WERI-Rb-1 (cell line): ENCODE measurements around the gene ANKRD6.

Experiments used
- DNase-seq: peaks from one replicate; pipeline ENCODE4 v3.0.0-alpha.2; 2020
- H3K27ac ChIP-seq: fragments of 250-450 bp; sonication (Bioruptor Pico); 2 replicates; pipeline ENCODE4 v1.5.1; 2020; ENCODE audit warnings: mild to moderate bottlenecking, moderate library complexity
- H3K27me3 ChIP-seq: fragments of 250-450 bp; sonication (Bioruptor Pico); 2 replicates; pipeline ENCODE4 v1.5.1; 2021; ENCODE audit warnings: mild to moderate bottlenecking, low read depth, moderate library complexity; ENCODE audit not compliant: insufficient read depth, severe bottlenecking
- H3K36me3 ChIP-seq: fragments of 250-450 bp; sonication (Bioruptor Pico); 2 replicates; pipeline ENCODE4 v1.5.1; 2020; ENCODE audit warnings: mild to moderate bottlenecking, moderate library complexity
- H3K4me3 ChIP-seq: 2 replicates; pipeline ENCODE4 v1.5.1; 2011; ENCODE audit warnings: low read depth, mild to moderate bottlenecking, control low read depth, low read length
- H3K9me3 ChIP-seq: fragments of 250-450 bp; sonication (Bioruptor Pico); 2 replicates; pipeline ENCODE4 v1.5.1; 2021; ENCODE audit warnings: mild to moderate bottlenecking, moderate library complexity; ENCODE audit not compliant: severe bottlenecking
- CTCF ChIP-seq: IDR thresholded peaks from 2 replicates; pipeline ENCODE4 v1.5.1; 2011; ENCODE audit warnings: low read depth, mild to moderate bottlenecking, control low read depth, inconsistent platforms, low read length

Gene ANKRD6

GRCh38 chr6:89642956-89643355 is 210.0 kb downstream of the ANKRD6 start:
- no peaks in the 10 kb centered on the region for H3K27me3 ChIP-seq
- no peak overlapping the region for H3K4me3 ChIP-seq
- no peak for TF ChIP-seq CTCF
- H3K9me3 ChIP-seq = no peaks in the 10 kb centered on the region
- no peak for DNase-seq
- peaks cover 53% of the 10 kb centered on the region for H3K36me3 ChIP-seq
- H3K27ac ChIP-seq = no peak overlapping the region

- Histone ChIP-seq H3K27ac (no peak overlapping the region), H3K27me3 (no peaks in the 10 kb centered on the region), H3K36me3 (peaks cover 54% of the 10 kb centered on the region), H3K9me3 (no peaks in the 10 kb centered on the region), H3K4me3 (no peak overlapping the region)
- TF ChIP-seq CTCF = no peak
- no peak for DNase-seq
Observed at GRCh38 chr6:89643406-89643805, 210.5 kb downstream of the ANKRD6 start.

GRCh38 chr6:89644864-89645263 is 211.9 kb downstream of the ANKRD6 start:
- Histone ChIP-seq H3K27ac (no peak overlapping the region), H3K4me3 (no peak overlapping the region), H3K27me3 (no peaks in the 10 kb centered on the region), H3K36me3 (peaks cover 63% of the 10 kb centered on the region), H3K9me3 (no peaks in the 10 kb centered on the region)
- DNase-seq = no peak
- TF ChIP-seq CTCF = no peak

GRCh38 chr6:89649682-89650081 is 216.7 kb downstream of the ANKRD6 start:
- Histone ChIP-seq H3K36me3 (peaks cover 75% of the 10 kb centered on the region), H3K9me3 (no peaks in the 10 kb centered on the region), H3K27me3 (no peaks in the 10 kb centered on the region), H3K4me3 (no peak overlapping the region), H3K27ac (no peak overlapping the region)
- no peak for TF ChIP-seq CTCF
- no peak for DNase-seq

GRCh38 chr6:89650579-89650978 is 217.6 kb downstream of the ANKRD6 start:
- H3K9me3 ChIP-seq = no peaks in the 10 kb centered on the region
- no peaks in the 10 kb centered on the region for H3K27me3 ChIP-seq
- no peak for TF ChIP-seq CTCF
- no peak overlapping the region for H3K27ac ChIP-seq
- peaks cover 78% of the 10 kb centered on the region for H3K36me3 ChIP-seq
- DNase-seq = no peak
- no peak overlapping the region for H3K4me3 ChIP-seq

GRCh38 chr6:89655122-89655521 is 222.2 kb downstream of the ANKRD6 start:
- Histone ChIP-seq H3K9me3 (no peaks in the 10 kb centered on the region), H3K4me3 (no peak overlapping the region), H3K27ac (no peak overlapping the region), H3K36me3 (peaks cover 67% of the 10 kb centered on the region), H3K27me3 (no peaks in the 10 kb centered on the region)
- TF ChIP-seq CTCF = no peak
- DNase-seq = no peak
